Measurements from ENCODE around the gene HAPSTR1.

Gene HAPSTR1

GRCh38 chr16:9123401-9123800 lies 32.0 kb downstream of the HAPSTR1 start:
- DNase-seq (ENCODE audit: low spot score) = no peak
- TF ChIP-seq CTCF (IDR thresholded peaks at IDR 0.05; ENCODE audit: extremely low read depth, missing control alignments) = no peak

- no peak for TF ChIP-seq CTCF (IDR thresholded peaks at IDR 0.05; ENCODE audit: extremely low read depth, missing control alignments)
- DNase-seq (ENCODE audit: low spot score) = no peak
Observed at GRCh38 chr16:9123871-9124270, 32.4 kb downstream of the HAPSTR1 start.

GRCh38 chr16:9124444-9124843 lies 33.0 kb downstream of the HAPSTR1 start:
- DNase-seq (ENCODE audit: low spot score) = no peak
- TF ChIP-seq CTCF (IDR thresholded peaks at IDR 0.05; ENCODE audit: extremely low read depth, missing control alignments) = no peak

GRCh38 chr16:9124908-9125584 lies 33.6 kb downstream of the HAPSTR1 start:
- no peak for TF ChIP-seq CTCF (IDR thresholded peaks at IDR 0.05; ENCODE audit: extremely low read depth, missing control alignments)
- DNase-seq (ENCODE audit: low spot score) = no peak

- DNase-seq (ENCODE audit: low spot score) = no peak
- no peak for TF ChIP-seq CTCF (IDR thresholded peaks at IDR 0.05; ENCODE audit: extremely low read depth, missing control alignments)
Observed at GRCh38 chr16:9125658-9126505, 34.4 kb downstream of the HAPSTR1 start.

GRCh38 chr16:9126609-9127008 lies 35.2 kb downstream of the HAPSTR1 start:
- no peak for DNase-seq (ENCODE audit: low spot score)
- TF ChIP-seq CTCF (IDR thresholded peaks at IDR 0.05; ENCODE audit: extremely low read depth, missing control alignments) = no peak
